Esophagus muscularis mucosa (tissue), 4 donors: ENCODE measurements around the gene PLXNC1. TPM values are rescaled to one million over a fixed set of nuclear protein-coding genes. Genes with fewer than 3 reads are reported as not detected.
"Not testable (repeated sequence)": the region's sequence is repeated elsewhere in the genome, so short reads cannot be mapped to it uniquely, and the experiment has no call there.

Experiments used
- DNase-seq: peaks from one replicate; pipeline ENCODE4 v3.0.0-alpha.2; 2017; ENCODE audit errors: extremely low spot score
- H3K27ac ChIP-seq, 4 donors: fragments of 200-600 bp; sonication (generic); replicated peaks in 1 of 4; 1 replicate in 3 of 4; 2 replicates in 1 of 4; pipeline ENCODE4 v1.5.1; 2016 to 2019; ENCODE audit warnings: mild to moderate bottlenecking in 1 of 4
- H3K27me3 ChIP-seq, 4 donors: fragments of 200-600 bp; sonication (generic); one replicate each; pipeline versions ENCODE4 v1.5.1 to v1.6.0; 2016 to 2019
- H3K36me3 ChIP-seq, 4 donors: fragments of 200-600 bp; sonication (generic); one replicate each; pipeline ENCODE4 v1.5.1; 2016 to 2019
- H3K4me1 ChIP-seq, 4 donors: fragments of 200-600 bp; sonication (generic); one replicate each; pipeline ENCODE4 v1.5.1; 2016 to 2019
- H3K4me3 ChIP-seq, 4 donors: fragments of 200-600 bp; sonication (generic); 1 replicate in 2 of 4; 2 replicates in 2 of 4; pipeline ENCODE4 v1.5.1; 2016 to 2019; ENCODE audit warnings: mild to moderate bottlenecking in 4 of 4, moderate library complexity in 1 of 4
- H3K9me3 ChIP-seq, 4 donors: fragments of 200-600 bp; sonication (generic); 1 replicate in 3 of 4; 2 replicates in 1 of 4; pipeline ENCODE4 v1.5.1; 2016 to 2019
- CTCF ChIP-seq, 3 experiments: fragments of 200-600 bp in 2 of 3; fragments of 450-650 bp in 1 of 3; sonication (generic) in 2 of 3; IDR thresholded peaks; one replicate each; pipeline ENCODE4 v1.5.1; 2017 to 2019; ENCODE audit warnings: antibody characterized with exemption in 3 of 3, mild to moderate bottlenecking in 2 of 3, moderate library complexity in 1 of 3
- EP300 ChIP-seq: sonication (generic); formaldehyde crosslinking; IDR thresholded peaks from one replicate; pipeline ENCODE4 v1.6.1; 2017; ENCODE audit warnings: antibody characterized with exemption
- POLR2A ChIP-seq: fragments of 450-650 bp; IDR thresholded peaks from one replicate; pipeline ENCODE4 v1.6.1; 2017; ENCODE audit warnings: antibody characterized with exemption, moderate library complexity, mild to moderate bottlenecking, low read depth
- POLR2AphosphoS5 ChIP-seq, 2 donors: sonication (generic); formaldehyde crosslinking; IDR thresholded peaks; one replicate each; pipeline ENCODE4 v1.6.1; 2017; ENCODE audit warnings: antibody characterized with exemption in 2 of 2
- WGBS: methylation state at CpG from one replicate; pipeline ENCODE4 v1.1.5; 2018; 5-methylcytosine and 5-hydroxymethylcytosine counted together
- intact Hi-C: fragments of 100-400 bp; cut with DNase I; formaldehyde crosslinking; loops from one replicate; pipeline ENCODE4 v1.15.1; 2023
- total RNA-seq, 4 donors: library from RNA; depleted of rRNA; stranded (reverse); fragments of >200 nt; gene quantifications; one replicate each; pipeline versions ENCODE4 v1.1.0 to v1.2.1, GENCODE V29; 2016

Gene PLXNC1
- total RNA-seq, 4 donors from 2014 or later: 4.0 to 12.3 (median 7.4) TPM

- WGBS: 100% methylated on average over 1 of the region's 1 CpG
- DNase-seq: no peak
- H3K27me3 ChIP-seq: no peaks in the 10 kb centered on the region
- TF ChIP-seq EP300: no peak
- no peak for TF ChIP-seq POLR2A
- TF ChIP-seq CTCF (IDR thresholded peaks at IDR 0.05): no peak
- no peak for TF ChIP-seq POLR2AphosphoS5 (IDR thresholded peaks at IDR 0.05)
- intact Hi-C loops: no loop called here
- H3K36me3 ChIP-seq: peaks cover 0 to 29% (median 13%) of the 10 kb centered on the region in 4 donors
- H3K27ac ChIP-seq: no peak overlapping the region
- H3K4me3 ChIP-seq: no peak overlapping the region
- no peaks in the 10 kb centered on the region for H3K4me1 ChIP-seq
- no peaks in the 10 kb centered on the region for H3K9me3 ChIP-seq
Measured at GRCh38 chr12:94312378-94312777, 164.0 kb downstream of the PLXNC1 start.

GRCh38 chr12:94316600-94316999 lies 168.2 kb downstream of the PLXNC1 start:
- H3K36me3 ChIP-seq, H3K4me1 ChIP-seq, H3K4me3 ChIP-seq, intact Hi-C loops, H3K9me3 ChIP-seq, DNase-seq, H3K27ac ChIP-seq, H3K27me3 ChIP-seq: not testable (repeated sequence)
- 98% methylated on average over 2 of the region's 2 CpGs for WGBS

- H3K36me3 ChIP-seq: peaks cover 0 to 21% (median 5%) of the 10 kb centered on the region in 4 donors
- peaks cover 0 to 9% (median 4%) of the 10 kb centered on the region in 4 donors for H3K9me3 ChIP-seq
- intact Hi-C loops: no loop called here
- 64% methylated on average over 1 of the region's 1 CpG for WGBS
- H3K4me3 ChIP-seq: no peak overlapping the region
- TF ChIP-seq CTCF (IDR thresholded peaks at IDR 0.05) (no peak), POLR2AphosphoS5 (IDR thresholded peaks at IDR 0.05) (no peak), EP300 (no peak), POLR2A (no peak)
- H3K27ac ChIP-seq: no peak overlapping the region
- no peaks in the 10 kb centered on the region for H3K27me3 ChIP-seq
- no peak for DNase-seq
- no peaks in the 10 kb centered on the region for H3K4me1 ChIP-seq
Measured at GRCh38 chr12:94318181-94318580, 169.8 kb downstream of the PLXNC1 start.

GRCh38 chr12:94320109-94320508 lies 171.7 kb downstream of the PLXNC1 start:
- Histone ChIP-seq H3K4me1 (no peaks in the 10 kb centered on the region), H3K4me3 (no peak overlapping the region), H3K9me3 (peaks cover 0 to 9% (median 4%) of the 10 kb centered on the region in 4 donors), H3K27me3 (no peaks in the 10 kb centered on the region), H3K36me3 (peaks cover 0 to 24% (median 11%) of the 10 kb centered on the region in 4 donors), H3K27ac (no peak overlapping the region)
- DNase-seq: no peak
- intact Hi-C loops: no loop called here
- TF ChIP-seq POLR2A (no peak), EP300 (no peak), POLR2AphosphoS5 (IDR thresholded peaks at IDR 0.05) (no peak), CTCF (IDR thresholded peaks at IDR 0.05) (no peak)

- Histone ChIP-seq H3K27me3 (no peaks in the 10 kb centered on the region), H3K27ac (no peak overlapping the region), H3K36me3 (peaks cover 0 to 36% (median 15%) of the 10 kb centered on the region in 4 donors), H3K4me3 (no peak overlapping the region), H3K4me1 (no peaks in the 10 kb centered on the region), H3K9me3 (peaks cover 0 to 9% (median 4%) of the 10 kb centered on the region in 4 donors)
- intact Hi-C loops: no loop called here
- 90% methylated on average over 2 of the region's 2 CpGs for WGBS
- DNase-seq: no peak
- TF ChIP-seq CTCF (IDR thresholded peaks at IDR 0.05) (no peak), POLR2A (no peak), EP300 (no peak), POLR2AphosphoS5 (IDR thresholded peaks at IDR 0.05) (no peak)
Measured at GRCh38 chr12:94322346-94322745, 174.0 kb downstream of the PLXNC1 start.
